ENCODE results near the gene KRT33A.
A peak's percentile ranks its signal among the peaks of the same experiment; 100 is the strongest.
"Not testable (repeated sequence)": the region's sequence is repeated elsewhere in the genome, so short reads cannot be mapped to it uniquely, and the experiment has no call there.

KRT33A gene

DNA sequence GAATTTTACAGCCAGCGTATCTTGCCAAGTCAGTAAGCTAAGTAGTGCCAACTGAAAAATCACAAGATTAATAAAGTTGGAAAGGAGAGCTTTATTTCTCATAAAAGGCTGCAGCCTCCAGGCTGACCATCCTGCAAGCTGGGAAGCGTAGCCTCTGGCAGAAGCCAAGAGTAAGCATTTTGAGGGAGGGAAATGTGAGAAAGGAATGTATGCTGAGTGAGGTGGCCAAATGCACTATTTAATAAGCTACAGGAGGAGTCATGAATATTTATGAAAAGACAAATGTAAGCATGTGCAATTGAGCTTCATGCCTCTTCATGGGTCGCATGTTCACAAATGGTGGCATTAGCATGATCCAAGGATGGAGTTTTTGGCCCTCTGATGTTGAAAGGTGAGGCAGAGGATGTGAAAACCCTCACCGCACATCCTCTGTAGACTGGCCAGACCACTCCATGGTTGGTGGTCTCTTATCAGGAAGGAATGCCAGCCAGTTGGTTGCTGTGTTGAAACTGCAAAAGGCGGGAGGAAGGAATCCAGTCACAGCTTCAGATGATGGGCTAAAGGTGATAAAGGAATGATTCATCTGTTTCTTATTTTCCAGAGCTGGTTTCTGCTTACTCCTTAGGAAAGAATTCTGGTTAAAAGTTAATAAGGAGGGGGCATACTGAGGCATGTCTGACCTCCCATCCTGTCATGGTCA, 9.8 kb upstream of the KRT33A start:
- DNase-seq = no peak

DNA sequence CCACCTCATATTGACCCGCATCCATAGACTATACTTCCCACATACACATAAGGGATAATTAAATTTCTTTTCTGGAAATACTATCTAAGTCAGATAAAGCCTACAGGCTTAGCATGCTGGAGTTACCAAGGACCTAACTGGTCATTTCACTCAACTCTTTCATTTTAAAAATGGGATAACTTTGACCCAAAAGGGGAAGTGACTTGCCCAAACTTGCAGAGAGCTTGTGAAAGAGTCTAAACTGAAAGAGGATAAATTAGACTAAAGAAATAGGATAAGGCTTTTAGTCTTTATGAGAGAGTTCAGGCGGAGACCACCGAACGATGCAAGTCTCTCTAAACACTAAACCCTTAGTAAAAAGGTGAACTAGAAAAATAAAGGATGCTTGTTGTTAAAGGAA, 3.9 kb upstream of the KRT33A start:
- DNase-seq = no peak

DNA sequence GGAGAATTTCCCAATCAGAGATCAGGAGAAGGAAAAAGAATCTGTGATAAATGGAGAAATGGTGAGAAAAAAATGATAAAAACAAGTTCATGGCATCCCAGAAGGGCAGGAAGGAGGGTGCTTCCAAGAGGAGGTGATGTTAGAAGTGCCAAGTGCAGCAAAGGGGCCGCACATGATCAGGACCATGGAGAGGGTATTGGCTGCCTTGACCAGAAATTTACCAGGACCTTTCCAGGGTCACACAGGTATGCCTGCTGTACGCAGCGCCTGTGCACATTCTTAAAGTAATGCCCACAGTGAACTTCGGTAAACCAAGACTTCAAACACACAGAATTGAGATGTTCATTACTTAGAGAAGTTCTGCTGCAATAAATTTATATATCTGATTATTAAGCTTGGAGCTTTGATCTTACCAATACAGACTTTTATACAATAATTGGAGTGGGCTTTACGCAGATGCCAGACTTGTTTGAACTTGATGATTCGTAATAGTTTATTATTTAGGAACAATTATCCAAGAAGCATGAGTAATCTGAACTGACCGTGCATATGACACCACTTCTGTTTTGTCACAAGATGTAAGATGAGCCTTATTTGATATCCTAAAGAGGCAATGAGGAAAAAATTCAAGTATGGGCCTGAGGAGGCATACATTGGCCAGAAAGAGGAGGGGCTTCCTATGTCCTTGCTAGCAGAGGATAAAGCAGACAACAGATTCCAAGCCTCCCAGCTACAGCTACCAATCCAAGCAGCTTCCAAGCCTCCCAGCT, 2.2 kb upstream of the KRT33A start:
- DNase-seq = no peak

DNA sequence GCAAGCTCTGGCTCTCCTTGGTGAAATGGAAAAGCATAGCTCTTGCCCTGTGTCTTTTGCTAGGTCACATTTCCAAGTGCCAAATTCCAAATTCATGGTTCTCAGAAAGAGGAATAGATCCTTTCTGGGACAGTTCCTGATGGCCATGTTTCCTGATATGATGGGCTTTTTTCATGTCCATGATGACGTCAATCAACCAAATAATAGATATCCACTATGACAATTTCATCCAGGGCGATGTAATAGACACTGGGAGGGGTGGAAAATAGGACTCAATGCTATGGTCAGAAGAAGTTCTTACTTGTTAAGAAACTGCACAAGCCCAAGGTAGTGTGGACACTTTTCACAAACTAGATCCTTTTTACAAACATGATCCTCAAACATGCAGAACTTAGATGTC, 549 bp upstream of the KRT33A start:
- no peak for DNase-seq

DNA sequence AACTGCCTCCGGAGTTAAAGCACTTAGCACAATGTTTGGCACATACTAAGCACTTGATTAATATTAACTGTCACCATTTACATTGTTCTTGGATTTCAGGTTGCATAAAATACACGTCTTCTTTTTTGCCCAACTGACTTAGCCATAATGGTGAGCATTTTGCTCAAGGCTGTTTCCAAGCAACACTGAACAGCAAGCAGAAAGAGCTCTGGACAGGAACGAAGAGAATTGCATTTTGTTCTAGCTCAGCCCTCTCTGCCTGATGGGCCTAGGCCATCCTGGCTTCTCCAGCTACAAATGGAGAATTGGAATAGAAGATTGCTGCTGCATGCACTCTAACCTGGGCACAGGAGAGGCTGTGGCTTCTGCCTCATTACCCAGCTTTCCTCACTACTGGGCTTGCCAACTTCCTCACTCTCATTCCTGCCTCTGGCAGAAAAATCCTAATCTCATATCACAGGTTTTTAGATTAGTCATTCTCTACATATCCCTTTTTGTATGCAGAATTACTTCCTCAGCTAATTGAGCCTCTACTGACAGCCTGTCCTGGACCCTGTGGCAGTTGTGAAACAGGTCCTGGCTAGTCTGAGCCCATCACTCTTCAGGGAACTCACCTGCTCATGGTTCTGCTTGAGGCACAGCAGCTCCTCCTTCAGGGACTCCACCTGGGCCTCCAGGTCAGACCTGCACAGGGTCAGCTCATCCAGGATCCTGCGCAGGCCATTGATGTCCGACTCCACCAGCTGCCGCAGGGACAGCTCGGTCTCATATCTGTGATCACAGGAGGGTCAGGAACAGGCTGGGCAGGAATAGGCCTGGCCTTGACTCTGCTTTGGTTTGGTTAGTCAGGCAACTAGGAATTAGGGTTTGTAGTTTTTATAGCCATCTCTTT, 2.5 kb downstream of the KRT33A start:
- no peak for DNase-seq

DNA sequence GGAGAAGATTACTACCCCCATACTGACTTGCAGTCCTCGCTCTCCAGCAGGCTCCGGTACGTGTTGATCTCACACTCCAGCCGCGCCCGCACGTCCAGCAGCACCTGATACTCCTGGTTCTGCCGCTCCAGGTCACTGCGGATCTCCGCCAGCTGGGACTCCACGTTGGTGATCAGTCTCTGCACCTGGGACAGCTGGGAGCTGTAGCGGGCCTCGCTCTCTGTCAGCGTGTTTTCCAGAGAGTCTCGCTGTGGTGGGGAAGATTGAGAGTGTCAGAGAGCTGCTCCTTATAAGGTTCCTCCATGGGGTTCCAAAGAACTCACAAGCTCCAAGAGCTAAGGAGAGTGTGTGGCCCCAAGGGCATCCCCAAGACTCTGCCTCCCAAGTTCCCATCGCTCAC, 4.2 kb downstream of the KRT33A start:
- DNase-seq = not testable (repeated sequence)

DNA sequence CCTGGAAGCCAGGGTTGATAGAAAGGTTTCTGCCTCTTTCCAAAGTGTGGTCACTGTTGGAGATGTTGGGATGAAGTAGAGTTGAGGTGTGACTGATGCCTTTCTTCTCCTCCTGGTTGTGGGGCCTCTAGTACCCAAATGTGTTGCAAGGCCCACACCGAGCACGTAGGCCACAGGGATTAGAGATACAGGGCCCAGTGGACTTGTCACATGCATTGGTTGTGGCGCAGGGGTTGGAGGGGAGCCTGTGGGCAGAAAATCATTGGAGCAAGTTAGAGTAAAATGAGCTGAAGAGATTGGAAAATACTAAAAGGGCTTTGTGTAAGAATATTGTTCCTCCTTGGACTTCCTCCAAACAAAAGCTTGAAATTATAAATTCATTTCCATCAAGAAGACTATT, 4.6 kb downstream of the KRT33A start:
- no peak for DNase-seq

DNA sequence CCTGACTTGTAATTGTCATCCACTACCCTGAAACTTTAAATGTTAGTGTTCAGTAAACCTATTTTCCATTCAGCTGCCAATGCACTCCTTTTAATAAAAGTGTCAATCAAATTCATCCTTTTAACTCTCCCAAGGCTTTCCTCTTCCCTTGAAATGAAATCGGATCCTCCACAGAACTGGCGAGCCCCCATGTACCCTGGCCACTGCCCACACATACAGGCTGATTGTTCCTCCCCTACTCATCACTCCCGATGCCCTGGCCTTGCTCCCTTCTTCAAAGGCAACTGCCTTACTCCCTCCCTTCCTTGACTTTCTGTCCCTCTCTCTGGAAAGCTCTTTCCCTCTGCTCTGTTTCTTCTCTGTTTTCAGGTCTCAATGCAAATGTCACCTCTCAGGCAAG, 7.6 kb downstream of the KRT33A start:
- no peak for DNase-seq

DNA sequence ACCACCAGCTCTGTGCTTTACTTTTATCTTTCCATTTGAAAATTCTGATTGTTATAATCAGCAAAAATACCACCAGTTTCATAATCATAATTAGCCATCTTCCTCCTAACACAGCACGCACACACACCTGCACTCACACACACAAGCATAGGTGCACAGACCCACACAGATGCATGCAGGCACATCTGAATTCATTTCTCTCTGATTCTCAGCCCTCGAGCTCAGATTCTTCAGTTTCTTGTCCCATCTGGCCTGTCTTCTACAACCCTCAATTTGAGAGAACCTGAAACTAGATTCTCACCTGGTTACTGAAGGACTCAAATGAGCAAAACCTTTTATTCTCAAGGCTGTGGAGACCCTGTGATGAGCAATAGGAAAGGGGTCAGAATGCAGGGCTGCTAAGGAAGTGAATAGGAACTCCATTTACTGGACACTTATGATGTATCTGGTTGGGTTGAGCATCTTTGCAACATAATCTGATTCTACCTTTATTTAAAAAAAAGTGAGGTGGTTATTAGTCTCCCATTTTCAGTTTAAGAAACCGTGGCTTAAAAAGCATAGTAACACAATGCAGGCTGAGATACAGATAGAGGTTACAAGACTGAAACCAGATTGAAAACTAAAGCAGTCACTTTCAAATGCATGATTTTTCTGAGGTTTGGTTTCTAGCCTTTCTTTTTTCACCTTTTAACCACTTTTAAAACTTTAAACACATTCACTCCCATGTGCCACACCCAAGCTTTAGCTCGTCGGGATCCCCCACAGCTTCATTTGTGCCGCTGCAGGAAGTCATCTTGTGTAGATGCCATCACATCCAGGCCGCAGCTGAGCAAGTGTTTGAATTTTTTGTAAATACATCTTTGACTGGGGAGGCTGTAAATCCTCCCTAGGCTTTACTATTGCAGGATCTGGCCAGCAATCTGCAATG, 9.4 kb downstream of the KRT33A start:
- peak; percentile 30 to 71 for DNase-seq

DNA sequence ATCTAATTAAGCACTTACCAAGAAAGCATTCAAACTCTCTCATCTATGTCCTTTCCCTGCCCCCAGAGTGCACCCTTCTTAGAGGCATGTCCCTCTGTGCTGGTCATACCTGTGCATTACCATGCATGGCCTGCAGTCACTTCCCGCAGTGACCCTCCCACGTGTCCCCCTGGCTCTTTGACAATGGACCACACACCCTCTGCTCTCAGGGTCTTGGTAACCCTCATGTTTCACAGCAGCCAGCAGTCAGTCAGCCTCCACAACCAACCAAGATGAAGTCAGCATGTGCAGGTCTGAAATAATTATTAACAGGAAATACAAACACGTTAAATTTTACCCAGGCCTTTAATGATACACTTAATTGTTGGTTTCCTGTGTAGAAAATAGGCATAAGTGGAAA, 10.1 kb downstream of the KRT33A start:
- DNase-seq = no peak

DNA sequence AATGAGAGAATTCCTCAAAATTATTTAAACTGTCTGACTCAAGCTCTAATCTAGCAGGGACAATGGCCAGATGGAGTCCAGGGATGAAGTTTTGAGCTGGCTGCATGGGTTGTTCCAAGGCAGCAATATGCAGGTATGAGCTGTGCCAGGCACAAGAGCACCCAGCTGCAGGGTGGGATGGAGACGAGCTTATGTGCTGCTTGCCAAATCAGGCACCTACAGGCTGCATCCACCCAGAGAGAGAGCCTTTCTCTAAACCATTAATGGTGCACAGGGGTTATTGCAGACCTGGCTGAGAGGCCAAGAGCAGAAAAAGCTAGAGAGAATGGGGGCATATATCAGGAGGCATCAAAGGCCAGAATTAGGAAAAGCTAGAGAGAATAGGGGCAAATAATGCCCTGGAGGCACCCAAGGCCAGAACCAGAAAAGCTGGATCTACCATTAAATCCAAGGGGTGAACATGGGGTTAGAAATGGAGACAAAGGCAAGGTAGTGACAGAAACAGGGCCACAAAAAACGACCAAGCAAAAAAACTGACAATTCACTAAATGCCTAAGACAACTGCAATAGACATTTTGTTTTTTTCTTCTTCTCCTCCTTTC, 11.0 kb downstream of the KRT33A start:
- no peak for DNase-seq

DNA sequence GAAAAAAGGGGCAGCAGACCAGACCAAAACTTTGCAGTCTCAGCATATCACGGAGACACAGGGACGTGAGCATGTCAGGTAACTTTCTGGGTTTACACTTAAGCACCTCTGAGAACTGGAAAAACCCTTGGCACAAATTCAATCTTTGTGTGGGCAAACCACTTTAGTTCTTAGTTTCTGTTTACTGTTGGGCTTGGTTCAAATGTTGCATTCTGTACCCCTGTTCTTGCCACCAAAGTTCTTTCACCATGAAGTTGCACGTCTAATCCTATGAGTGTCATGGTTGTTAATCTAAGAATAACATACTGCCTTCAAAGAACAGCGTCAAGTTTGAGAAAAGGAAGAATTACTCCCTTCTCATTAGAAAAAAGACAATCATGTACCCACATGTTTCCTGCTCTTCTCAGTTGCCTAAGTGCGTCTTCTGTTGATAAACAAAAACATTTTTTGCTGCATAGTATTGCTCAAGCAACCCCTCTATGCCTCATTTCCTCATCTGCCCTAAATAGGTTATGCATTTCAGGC, 11.6 kb downstream of the KRT33A start:
- peak; percentile 57 to 88 for DNase-seq

DNA sequence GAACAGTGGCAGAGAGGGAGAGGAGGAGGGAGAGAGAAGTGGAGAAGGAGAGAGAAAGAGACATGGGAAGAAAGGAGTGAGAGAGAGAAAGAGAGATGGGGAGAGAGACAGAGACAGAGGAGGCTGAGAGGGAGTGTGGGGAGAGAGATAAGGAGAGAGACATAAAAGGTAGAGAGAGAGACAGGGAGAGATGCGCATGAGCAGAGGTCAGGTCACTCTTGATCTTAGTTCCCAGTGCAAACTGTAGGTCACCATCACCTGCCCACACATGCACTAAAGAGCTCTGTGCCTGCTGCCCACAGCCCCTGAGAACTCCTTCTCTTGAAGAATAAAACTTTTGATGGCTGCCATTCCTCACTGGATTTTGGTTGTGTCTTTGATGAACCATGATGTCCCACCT, 14.9 kb downstream of the KRT33A start:
- no peak for DNase-seq

DNA sequence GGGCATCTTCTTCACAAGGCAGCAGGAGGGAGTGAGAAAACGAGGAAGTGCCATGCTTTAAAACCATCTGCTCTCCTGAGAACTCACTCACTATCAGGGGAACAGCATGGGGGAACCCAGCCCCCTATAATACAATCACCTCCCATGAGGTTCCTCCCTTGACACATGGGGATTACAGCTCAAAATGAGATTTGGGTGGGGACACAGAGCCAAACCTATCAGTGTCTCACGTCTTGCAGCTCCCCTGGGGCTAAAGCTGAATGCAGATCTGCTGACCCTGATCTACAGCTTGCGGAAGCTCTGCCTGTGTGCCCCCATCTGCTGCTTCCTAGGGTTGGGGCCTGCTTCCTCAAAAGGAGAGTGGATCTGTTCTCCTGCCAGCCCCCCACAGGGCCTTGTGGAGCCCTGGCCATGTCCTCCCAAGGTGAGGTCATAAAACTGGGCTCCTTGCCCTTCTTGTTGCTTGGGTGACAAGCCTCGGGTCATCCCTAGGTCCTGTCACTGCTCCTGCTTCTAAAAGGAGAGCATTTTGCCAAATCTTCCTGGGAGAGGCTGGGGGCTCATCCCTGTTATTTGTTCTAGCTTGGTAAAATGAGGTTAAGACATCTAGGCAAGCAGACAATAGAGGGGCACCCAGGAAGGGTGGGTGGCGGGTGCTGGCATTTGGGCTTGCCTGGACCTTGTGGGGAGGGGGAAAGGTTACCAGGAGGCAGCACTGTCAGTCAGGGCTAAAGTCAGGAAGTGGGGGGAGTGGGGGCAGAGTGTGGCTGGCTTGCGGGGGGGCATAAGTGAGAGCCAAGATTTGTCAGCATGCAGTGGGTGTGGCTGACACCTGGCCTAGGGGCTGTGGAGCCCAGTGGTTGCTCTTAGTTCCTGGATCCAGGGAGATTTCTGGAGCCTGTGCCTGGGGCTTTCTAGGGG, 16.0 kb downstream of the KRT33A start:
- DNase-seq = no peak

DNA sequence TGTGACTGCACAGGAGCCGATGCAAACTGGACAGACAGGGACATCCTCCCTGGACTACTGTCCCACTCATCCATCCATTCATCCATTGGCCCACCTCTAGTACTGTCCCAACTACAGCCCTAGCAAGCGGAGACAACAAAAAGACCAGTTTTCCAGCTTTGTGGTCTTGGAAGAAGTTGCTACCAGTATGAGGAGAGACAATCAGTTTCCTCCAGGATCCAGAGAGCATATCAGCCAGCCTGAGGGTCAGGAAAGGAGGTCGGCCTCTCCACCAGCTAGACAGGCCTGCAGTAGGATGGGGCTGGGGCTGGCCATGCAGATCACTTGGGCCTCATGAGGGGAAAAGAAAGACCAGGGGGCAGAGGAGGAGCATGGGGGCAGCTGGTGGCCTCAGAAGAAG, 16.8 kb downstream of the KRT33A start:
- DNase-seq = no peak

DNA sequence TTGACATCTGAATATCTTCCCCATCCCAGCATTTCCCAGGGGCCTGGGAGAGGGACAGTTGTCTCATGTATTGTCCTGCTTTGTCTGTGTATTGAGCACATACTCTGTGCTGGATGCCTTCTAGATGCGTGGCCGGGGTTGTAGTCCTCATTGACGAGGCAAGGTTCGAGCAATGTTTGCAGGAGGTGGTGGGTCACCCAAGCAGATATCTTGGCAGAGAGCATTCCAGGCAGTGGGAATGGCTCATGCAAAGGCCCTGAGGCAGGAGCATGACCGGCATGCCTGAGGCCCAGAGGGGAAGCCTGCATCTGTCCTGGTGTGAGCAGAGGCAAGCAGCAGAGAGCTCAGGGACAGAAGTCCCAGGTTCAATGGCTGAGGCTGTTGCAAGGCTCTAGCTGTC, 17.5 kb downstream of the KRT33A start:
- DNase-seq = no peak

DNA sequence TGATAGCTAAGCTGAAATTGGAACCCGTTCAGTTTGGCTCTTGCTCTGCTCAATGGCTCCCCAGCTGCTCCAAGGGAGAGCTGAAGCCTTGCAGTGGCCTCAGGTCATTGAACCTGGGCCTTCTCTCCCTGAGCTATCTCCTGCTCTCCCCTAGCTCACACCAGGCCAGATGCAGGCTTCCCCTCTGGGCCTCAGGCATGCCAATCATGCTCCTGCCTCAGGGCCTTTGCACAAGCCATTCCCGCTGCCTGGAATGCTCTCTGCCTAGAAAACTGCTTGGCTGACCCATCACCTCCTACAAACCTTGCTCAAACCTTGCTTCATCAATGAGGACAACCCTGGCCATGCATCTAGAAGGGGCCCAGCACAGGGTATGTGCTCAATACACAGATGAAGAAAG, 18.4 kb downstream of the KRT33A start:
- no peak for DNase-seq

DNA sequence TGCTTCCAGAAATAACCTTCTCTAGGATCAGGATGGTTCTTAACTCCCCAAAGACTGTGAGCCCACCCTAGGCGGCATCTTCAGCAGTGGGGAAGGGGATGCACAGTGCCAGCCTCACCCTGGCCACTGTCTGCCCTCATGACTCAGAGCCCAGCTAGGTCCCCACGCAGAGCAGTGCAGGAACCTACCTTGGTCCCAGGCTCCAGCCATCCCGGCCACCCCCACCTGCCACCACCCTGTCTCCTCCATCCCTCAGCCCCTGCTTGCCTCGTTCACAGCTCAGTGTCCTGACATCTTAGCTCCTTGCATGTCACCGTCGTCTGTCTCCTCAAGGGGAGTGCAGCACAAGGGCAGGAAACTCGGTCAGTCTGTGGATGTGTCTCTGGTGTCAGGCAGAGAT, 19.0 kb downstream of the KRT33A start:
- DNase-seq = no peak

DNA sequence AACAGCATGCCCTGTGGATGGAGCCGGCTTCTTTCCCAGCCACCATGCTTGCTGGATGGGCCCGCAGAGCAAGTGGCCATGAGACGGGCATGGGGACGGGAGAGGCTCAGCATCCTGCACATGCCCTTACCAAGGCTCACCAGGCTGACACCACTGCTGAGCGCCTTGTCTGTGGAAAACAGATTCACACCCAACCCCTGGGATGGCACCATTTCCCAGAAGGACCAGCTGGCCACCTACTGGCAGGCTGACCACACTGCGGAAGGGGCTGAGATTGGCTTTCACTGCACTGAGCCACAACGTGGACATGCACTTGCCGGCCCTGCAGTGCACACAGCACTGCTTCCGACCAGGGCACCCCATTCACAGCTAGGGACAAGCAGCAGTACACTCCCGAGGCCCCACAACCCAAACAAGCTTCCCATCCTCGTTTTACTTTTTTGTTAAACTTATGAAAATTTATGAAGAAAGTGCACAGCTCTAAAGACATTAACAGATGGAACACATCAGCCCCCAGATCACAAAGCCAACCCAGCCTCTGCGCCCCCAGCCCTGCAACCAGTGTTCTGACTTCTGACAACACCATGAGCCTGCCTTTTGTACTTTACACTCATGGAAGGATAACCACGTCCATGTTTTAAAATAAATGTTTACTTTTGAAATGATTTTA, 21.2 kb downstream of the KRT33A start:
- peak in 1 of 2 donors; percentile 18 for DNase-seq

DNA sequence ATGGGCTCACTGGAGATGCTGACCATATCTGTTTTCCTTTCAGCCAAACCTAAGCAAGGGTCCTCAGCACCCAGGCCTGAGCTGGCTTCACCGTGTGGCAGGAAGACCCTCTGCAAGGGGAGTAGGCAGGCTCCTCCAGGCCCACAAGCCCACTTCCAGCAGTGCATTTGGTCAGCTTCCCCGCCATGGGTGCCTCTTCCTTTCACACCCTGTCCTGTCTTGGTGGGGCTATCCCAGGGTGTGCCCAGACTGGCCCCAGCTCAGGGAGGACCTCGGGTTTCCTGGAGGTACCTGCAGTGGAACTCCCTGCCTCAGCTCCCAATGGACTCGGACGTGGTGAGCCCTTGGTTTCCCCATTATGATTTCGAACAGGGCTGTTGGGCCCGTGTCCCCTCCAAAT, 22.4 kb downstream of the KRT33A start:
- no peak for DNase-seq
